ENCODE data around the gene C16orf96. TPM values are rescaled to one million over a fixed set of nuclear protein-coding genes. Genes with fewer than 3 reads are reported as not detected.

The C16orf96 gene
- total and polyA plus RNA-seq, 2 of the 13 experiments (the other 11 are each of a cell fraction or from before 2014, with no cell fraction given) = 0.03 TPM; not detected in 1

DNA sequence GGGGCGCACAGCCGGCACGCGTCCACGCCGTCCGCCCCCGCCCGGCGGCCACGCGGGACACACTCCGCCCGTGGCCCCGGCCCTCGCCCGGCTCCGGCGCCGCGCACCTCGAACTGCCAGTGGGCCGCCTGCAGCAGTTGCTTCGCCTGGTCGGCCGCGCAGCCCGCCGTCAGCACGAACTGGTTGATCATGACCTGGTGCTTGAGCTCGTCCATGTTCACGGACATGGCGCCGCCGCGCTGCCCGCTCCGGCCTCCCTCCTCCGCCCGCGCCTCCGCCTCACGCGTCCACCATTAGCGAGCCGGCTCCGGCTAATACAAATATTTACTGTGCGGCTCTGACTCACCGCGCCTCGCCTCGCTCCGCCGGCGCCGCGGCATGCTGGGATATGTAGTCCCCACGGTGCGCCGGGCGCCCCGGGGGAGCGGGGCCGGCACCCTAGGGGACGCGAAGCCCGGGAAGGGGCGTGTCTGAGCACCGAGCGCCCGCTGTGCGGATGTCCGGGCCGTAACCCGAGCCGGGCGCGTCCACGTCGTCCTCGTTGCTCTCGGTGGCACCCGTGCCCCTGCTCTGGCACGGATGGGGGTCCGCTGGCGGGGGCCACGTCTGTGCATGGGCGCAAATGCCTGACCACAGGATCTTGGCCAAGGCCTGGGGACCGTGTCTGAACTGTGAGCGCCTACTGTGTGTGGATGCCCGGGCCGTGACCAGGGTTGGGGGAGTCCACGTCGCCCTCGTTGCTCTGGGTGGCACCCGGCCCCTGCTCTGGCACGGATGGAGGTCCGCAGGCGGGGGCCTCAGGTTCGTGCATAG is 58.6 kb downstream of the C16orf96 start, which contains the start of gene UBALD1 (continued):
- TF ChIP-seq PRPF4 (IDR thresholded peaks at IDR 0.05; ENCODE audit: low read depth, low read length, poor library complexity, severe bottlenecking) (no peak), MBNL3 (CRISPR knock-in tag; conservative IDR thresholded peaks at IDR 0.05) (no peak), ZNF124 (CRISPR knock-in tag; IDR thresholded peaks at IDR 0.05) (no peak), ZNF530 (CRISPR knock-in tag; IDR thresholded peaks at IDR 0.05; ENCODE audit: low read depth) (no peak), MATR3 (CRISPR knock-in tag; IDR thresholded peaks at IDR 0.05) (no peak), ZKSCAN5 (CRISPR knock-in tag; IDR thresholded peaks at IDR 0.05) (no peak), DMAP1 (CRISPR knock-in tag; IDR thresholded peaks at IDR 0.05) (peak; percentile 68), ELF3 (CRISPR knock-in tag; IDR thresholded peaks at IDR 0.05) (peak; percentile 49; the same call in 1 of the 2 replicates), NKX3-1 (CRISPR knock-in tag; IDR thresholded peaks at IDR 0.05) (0 out of 2 replicates have a peak, but pooled peaks have one; percentile 27), ZNF615 (CRISPR knock-in tag; IDR thresholded peaks at IDR 0.05; ENCODE audit: borderline replicate concordance) (no peak), HOXA3 (CRISPR knock-in tag; IDR thresholded peaks at IDR 0.05) (peak; percentile 96), AKAP8 (CRISPR knock-in tag; IDR thresholded peaks at IDR 0.05) (0 out of 2 replicates have a peak, but pooled peaks have one; percentile 16)
- TF ChIP-seq, protein P1, sequence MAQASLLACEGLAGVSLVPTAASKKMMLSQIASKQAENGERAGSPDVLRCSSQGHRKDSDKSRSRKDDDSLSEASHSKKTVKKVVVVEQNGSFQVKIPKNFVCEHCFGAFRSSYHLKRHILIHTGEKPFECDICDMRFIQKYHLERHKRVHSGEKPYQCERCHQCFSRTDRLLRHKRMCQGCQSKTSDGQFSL (CRISPR knock-in tag; IDR thresholded peaks at IDR 0.05) = no peak
- TF ChIP-seq, protein P2, sequence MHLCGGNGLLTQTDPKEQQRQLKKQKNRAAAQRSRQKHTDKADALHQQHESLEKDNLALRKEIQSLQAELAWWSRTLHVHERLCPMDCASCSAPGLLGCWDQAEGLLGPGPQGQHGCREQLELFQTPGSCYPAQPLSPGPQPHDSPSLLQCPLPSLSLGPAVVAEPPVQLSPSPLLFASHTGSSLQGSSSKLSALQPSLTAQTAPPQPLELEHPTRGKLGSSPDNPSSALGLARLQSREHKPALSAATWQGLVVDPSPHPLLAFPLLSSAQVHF (CRISPR knock-in tag; IDR thresholded peaks at IDR 0.05) = no peak
- TF ChIP-seq, protein P3, sequence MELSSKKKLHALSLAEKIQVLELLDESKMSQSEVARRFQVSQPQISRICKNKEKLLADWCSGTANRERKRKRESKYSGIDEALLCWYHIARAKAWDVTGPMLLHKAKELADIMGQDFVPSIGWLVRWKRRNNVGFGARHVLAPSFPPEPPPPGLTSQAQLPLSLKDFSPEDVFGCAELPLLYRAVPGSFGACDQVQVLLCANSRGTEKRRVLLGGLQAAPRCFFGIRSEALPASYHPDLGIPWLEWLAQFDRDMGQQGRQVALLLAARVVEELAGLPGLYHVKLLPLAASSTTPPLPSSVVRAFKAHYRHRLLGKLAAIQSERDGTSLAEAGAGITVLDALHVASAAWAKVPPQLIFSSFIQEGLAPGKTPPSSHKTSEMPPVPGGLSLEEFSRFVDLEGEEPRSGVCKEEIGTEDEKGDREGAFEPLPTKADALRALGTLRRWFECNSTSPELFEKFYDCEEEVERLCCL (CRISPR knock-in tag; IDR thresholded peaks at IDR 0.05; ENCODE audit: borderline replicate concordance) = peak; percentile 24; the same call in 1 of the 2 replicates
- TF ChIP-seq, protein P4, sequence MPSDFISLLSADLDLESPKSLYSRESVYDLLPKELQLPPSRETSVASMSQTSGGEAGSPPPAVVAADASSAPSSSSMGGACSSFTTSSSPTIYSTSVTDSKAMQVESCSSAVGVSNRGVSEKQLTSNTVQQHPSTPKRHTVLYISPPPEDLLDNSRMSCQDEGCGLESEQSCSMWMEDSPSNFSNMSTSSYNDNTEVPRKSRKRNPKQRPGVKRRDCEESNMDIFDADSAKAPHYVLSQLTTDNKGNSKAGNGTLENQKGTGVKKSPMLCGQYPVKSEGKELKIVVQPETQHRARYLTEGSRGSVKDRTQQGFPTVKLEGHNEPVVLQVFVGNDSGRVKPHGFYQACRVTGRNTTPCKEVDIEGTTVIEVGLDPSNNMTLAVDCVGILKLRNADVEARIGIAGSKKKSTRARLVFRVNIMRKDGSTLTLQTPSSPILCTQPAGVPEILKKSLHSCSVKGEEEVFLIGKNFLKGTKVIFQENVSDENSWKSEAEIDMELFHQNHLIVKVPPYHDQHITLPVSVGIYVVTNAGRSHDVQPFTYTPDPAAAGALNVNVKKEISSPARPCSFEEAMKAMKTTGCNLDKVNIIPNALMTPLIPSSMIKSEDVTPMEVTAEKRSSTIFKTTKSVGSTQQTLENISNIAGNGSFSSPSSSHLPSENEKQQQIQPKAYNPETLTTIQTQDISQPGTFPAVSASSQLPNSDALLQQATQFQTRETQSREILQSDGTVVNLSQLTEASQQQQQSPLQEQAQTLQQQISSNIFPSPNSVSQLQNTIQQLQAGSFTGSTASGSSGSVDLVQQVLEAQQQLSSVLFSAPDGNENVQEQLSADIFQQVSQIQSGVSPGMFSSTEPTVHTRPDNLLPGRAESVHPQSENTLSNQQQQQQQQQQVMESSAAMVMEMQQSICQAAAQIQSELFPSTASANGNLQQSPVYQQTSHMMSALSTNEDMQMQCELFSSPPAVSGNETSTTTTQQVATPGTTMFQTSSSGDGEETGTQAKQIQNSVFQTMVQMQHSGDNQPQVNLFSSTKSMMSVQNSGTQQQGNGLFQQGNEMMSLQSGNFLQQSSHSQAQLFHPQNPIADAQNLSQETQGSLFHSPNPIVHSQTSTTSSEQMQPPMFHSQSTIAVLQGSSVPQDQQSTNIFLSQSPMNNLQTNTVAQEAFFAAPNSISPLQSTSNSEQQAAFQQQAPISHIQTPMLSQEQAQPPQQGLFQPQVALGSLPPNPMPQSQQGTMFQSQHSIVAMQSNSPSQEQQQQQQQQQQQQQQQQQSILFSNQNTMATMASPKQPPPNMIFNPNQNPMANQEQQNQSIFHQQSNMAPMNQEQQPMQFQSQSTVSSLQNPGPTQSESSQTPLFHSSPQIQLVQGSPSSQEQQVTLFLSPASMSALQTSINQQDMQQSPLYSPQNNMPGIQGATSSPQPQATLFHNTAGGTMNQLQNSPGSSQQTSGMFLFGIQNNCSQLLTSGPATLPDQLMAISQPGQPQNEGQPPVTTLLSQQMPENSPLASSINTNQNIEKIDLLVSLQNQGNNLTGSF (CRISPR knock-in tag; IDR thresholded peaks at IDR 0.05) = 0 out of 2 replicates have a peak, but pooled peaks have one; percentile 21
- TF ChIP-seq, protein P5, sequence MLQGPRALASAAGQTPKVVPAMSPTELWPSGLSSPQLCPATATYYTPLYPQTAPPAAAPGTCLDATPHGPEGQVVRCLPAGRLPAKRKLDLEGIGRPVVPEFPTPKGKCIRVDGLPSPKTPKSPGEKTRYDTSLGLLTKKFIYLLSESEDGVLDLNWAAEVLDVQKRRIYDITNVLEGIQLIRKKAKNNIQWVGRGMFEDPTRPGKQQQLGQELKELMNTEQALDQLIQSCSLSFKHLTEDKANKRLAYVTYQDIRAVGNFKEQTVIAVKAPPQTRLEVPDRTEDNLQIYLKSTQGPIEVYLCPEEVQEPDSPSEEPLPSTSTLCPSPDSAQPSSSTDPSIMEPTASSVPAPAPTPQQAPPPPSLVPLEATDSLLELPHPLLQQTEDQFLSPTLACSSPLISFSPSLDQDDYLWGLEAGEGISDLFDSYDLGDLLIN (CRISPR knock-in tag; IDR thresholded peaks at IDR 0.05; ENCODE audit: borderline replicate concordance) = no peak

Data from HepG2 (cell line).